HuH-7.5 (cell line): ENCODE measurements around the gene NTM.

Experiments
- DNase-seq: peaks from one replicate; pipeline ENCODE4 v3.0.0; 2011; ENCODE audit warnings: low spot score

Gene NTM

GRCh38 chr11:131776211-131776610 lies 405.8 kb downstream of the NTM start:
- DNase-seq, result no peak

GRCh38 chr11:131785801-131786200 lies 415.4 kb downstream of the NTM start:
- DNase-seq, result no peak

GRCh38 chr11:131787119-131787518 lies 416.7 kb downstream of the NTM start:
- DNase-seq, result no peak

GRCh38 chr11:131790586-131790985 lies 420.2 kb downstream of the NTM start:
- no peak for DNase-seq

- DNase-seq, result no peak
Observed at GRCh38 chr11:131792243-131792642, 421.8 kb downstream of the NTM start.

GRCh38 chr11:131796089-131796488 lies 425.7 kb downstream of the NTM start:
- DNase-seq, result no peak

GRCh38 chr11:131796541-131796940 lies 426.1 kb downstream of the NTM start:
- DNase-seq, result no peak

- no peak for DNase-seq
Observed at GRCh38 chr11:131800452-131800851, 430.0 kb downstream of the NTM start.

- DNase-seq, result no peak
Observed at GRCh38 chr11:131802440-131803115, 432.2 kb downstream of the NTM start.

- no peak for DNase-seq
Observed at GRCh38 chr11:131807876-131808275, 437.5 kb downstream of the NTM start.

GRCh38 chr11:131808470-131808869 lies 438.1 kb downstream of the NTM start:
- no peak for DNase-seq

GRCh38 chr11:131809203-131809918 lies 438.9 kb downstream of the NTM start:
- DNase-seq, result no peak

- no peak for DNase-seq
Observed at GRCh38 chr11:131810541-131810940, 440.1 kb downstream of the NTM start.

- DNase-seq, result no peak
Observed at GRCh38 chr11:131811383-131811782, 441.0 kb downstream of the NTM start.

GRCh38 chr11:131814108-131814507 lies 443.7 kb downstream of the NTM start:
- DNase-seq, result no peak

GRCh38 chr11:131815590-131815989 lies 445.2 kb downstream of the NTM start:
- DNase-seq, result no peak

- DNase-seq, result no peak
Observed at GRCh38 chr11:131816051-131816450, 445.6 kb downstream of the NTM start.

- DNase-seq, result no peak
Observed at GRCh38 chr11:131817687-131818188, 447.3 kb downstream of the NTM start.

GRCh38 chr11:131819865-131820264 lies 449.4 kb downstream of the NTM start:
- no peak for DNase-seq

- no peak for DNase-seq
Observed at GRCh38 chr11:131822506-131822905, 452.1 kb downstream of the NTM start.

- no peak for DNase-seq
Observed at GRCh38 chr11:131823772-131824171, 453.4 kb downstream of the NTM start.

GRCh38 chr11:131824771-131825170 lies 454.4 kb downstream of the NTM start:
- no peak for DNase-seq

- DNase-seq, result no peak
Observed at GRCh38 chr11:131827430-131827829, 457.0 kb downstream of the NTM start.

- no peak for DNase-seq
Observed at GRCh38 chr11:131829725-131830124, 459.3 kb downstream of the NTM start.
